G401.6 (cell line): Measurements from ENCODE around the gene SLC25A47.
"Not testable (repeated sequence)": the region's sequence is repeated elsewhere in the genome, so short reads cannot be mapped to it uniquely, and the experiment has no call there.

Experiments used
- FAIRE-seq: peaks from 2 replicates; lab custom pipeline; 2012; peaks lifted over from hg19 to GRCh38; lab: Jason Lieb, UNC

SLC25A47 gene

DNA sequence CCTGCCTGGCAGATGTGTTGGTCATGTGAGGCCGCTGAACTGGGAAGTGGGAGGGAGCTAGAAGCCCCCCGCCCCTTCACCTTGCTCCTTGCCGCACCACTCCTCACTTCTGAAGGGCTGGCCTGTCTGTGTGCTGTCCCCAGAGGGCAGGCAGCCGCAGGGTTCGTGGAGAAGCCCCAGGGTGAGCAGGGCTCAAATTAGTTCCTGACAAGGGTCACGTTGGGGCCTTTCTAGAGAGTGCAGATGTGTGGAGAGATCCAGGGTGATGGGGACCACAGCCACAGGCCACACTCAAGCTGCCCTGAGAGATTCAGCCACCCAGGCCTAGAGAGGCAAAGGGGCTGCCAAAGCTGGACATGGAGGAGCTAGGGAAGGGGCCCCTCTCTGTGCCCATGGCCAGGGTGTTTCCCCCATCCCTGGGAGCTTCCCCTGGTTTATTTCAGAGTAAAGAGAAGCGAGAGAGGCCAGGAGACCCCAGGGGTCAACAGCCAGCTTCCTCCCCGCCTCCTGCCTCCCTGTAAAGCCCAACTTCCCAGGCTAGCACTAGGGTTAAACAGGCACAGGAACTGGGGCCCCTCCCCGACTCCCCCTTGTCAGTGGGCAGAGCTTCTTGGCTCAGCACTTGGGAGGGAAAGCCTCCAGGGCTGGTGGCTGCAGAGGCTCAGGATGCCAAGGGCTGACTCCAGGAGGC, 33.1 kb upstream of the SLC25A47 start:
- no peak for FAIRE-seq

- no peak for FAIRE-seq
Observed at GRCh38 chr14:100290607-100291304, 32.4 kb upstream of the SLC25A47 start.

GRCh38 chr14:100291305-100292075, 31.6 kb upstream of the SLC25A47 start:
- FAIRE-seq: no peak

- FAIRE-seq: no peak
Observed at GRCh38 chr14:100292301-100292775, 30.8 kb upstream of the SLC25A47 start.

DNA sequence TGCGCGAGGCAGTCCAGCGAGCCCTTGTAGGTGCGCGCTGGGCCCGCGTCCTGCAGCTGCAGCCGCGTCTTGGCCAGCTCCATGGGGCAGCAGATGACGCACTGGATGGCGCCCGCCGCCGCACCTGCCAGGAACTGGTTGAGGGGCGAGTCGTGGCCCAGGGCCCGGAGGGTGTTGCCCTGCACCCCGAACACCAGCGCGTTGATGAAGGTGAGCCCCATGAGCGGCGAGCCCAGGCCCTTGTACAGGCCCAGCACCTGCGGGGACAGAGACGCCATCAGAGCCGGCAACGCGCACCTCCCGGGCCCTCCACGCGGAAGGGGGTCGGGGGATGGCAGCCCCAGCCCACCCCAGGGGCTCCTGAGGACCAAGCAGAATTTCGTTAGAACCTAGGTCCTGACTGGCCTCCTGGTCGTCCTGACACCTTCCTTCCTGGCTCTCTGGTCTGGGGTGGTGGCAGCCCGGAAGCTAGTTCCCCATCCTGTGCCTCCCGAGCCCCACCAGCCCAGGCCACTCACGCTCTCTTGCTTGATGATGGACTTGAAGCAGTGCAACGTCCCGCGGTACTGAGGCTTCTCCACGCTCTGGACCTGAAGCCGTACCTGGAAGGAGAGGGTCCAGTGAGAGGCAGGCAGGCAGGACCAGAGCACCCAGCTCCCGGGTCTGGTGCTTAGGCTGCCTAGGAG, 30.2 kb upstream of the SLC25A47 start:
- no peak for FAIRE-seq

DNA sequence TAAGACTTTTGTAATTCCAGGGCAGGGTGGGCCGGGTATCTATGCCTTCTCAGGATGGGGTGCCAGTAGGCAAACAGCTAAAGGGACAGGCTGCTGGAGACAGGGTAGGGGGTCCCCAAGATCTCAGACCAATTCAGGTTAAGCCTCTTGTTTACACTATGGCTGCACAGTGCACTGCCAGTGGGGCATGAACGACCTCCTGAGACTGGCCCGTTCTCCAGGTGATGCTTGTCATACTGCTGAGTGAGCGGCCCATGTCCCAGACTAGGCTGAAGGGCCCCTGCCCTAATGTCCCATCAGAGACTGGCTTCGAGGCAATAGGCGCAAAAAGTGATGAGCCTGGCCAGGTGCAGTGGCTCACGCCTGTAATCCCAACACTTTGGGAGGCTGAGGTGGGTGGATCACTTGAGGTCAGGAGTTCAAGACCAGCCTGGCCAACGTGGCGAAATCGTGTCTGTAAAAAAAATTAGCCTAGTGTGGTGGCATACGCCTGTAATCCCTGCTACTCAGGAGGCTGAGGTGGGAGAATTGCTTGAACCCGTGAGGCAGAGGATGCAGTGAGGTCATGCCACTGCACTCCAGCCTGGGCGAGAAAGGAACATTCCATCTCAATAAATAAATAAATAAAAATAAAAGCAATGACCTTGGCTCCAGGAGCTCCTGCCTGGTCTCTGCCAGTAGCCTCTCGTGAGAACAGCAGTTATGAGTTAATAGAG, 29.5 kb upstream of the SLC25A47 start:
- no peak for FAIRE-seq

DNA sequence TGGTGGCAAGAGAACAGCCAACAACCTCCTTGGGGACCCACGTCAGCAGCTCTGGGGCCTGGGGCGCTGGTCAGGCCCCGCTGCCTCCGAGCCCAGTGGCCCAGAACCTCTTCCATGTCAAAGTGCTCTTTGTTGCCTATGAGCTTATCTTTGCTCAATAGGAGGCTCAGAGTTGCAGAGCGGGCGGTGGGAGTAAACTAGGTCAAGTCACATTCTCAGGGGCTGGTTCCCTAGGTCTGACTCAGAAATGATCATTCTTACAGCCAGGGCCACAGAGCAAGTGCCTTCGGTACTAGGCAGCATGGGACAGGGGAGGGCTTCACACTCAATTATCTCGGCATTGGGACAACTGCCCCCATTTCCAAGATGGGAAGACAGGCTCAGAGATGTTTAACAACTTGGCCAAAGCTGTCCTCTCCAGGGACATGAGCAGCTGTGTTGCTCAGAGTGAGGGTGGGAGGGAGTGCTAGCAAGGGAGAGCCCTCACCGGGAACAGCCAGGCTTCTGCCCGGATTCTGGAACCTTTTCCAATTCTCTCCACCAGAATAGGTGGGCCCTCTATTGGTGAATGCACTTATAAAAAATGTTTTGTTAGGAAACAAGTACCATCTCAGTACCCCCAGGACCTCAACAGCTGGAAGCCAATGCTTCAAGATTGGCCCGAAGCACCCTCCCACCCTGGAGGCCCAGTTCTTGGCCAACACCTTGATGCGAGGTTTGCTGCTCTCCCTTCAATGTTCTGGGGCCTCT, 28.8 kb upstream of the SLC25A47 start:
- no peak for FAIRE-seq

GRCh38 chr14:100294963-100295330, 28.2 kb upstream of the SLC25A47 start:
- no peak for FAIRE-seq

GRCh38 chr14:100295376-100296105, 27.6 kb upstream of the SLC25A47 start:
- no peak for FAIRE-seq

- no peak for FAIRE-seq
Observed at GRCh38 chr14:100296106-100296651, 27.0 kb upstream of the SLC25A47 start.

- not testable (repeated sequence) for FAIRE-seq
Observed at GRCh38 chr14:100296729-100297128, 26.4 kb upstream of the SLC25A47 start.

DNA sequence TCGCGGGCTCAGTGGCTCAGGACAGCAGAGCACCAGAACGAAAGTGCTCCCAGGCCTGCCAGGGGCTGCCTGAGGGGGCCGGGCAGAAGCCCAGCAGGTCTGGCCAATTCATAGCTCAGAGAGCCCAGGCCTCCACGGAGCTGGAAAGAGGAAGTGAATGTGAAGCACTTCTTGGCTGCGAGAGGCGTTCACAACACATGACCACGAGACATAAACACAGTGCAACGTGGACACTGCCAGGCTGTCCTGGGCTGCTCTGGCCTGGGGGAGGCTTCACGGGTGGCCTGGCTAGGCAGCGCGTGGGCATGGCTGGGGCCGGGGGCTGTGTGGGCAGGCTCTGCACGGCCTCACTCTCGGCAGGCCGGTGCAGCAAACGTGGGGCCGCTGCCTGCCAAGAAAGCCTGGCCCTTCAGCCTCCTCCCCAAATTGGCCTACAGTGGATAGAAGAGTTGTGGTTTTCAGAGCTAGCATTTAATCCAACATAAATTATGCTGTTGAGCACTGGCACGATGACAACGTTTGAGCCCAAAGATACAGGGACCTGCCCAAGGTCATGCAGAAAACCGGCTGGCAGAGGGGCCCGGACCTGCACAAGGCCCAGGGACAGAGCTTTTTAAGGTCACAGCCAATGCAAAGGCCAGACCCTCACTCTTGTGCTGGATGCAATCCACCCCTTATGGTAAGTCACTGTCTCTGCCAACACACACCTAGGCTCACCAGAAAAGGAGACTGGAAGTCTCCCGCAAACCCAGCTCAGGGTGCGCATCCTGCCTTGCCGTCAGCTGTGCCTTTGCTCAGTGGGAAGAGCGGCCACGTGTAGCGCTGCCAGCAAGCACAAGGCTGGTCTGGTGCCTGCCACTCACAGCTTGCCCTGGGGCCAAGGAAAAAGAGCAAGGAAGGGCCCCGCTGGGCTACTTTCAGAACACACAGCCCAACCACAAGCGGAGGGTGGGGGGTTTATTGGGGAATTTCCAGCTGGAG, 25.5 kb upstream of the SLC25A47 start:
- FAIRE-seq: no peak

- FAIRE-seq: no peak
Observed at GRCh38 chr14:100298551-100299237, 24.4 kb upstream of the SLC25A47 start.

GRCh38 chr14:100299238-100299560, 23.9 kb upstream of the SLC25A47 start:
- no peak for FAIRE-seq

GRCh38 chr14:100302616-100303015, 20.5 kb upstream of the SLC25A47 start:
- FAIRE-seq: no peak

GRCh38 chr14:100303179-100303578, 20.0 kb upstream of the SLC25A47 start:
- no peak for FAIRE-seq

DNA sequence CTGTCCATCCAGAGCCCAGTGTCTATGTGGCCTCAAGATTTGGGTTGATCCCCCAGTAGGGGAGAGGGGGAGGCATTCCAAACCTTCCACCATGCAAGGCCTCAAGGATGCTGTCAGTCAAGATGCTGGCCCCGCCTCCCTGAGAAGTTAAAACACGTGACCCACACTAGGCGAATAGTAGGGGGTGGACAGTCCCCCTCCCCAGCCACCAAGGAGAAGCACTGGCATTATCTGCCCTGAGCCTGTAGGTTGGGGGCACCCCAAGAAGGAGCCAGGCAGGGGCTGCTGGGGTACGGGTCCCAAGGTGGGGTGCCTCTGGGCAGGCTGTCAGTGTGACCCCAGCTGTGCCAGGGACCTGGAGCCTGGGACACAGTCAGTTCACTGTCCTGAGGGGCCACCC, 19.2 kb upstream of the SLC25A47 start:
- FAIRE-seq: no peak

- peak; percentile 60 for FAIRE-seq
Observed at GRCh38 chr14:100304825-100305323, 18.3 kb upstream of the SLC25A47 start.
